Mucosa of descending colon (tissue), 3 donors: ENCODE results near the gene PDLIM7. TPM values are rescaled to one million over a fixed set of nuclear protein-coding genes. Genes with fewer than 3 reads are reported as not detected.
A peak's percentile ranks its signal among the peaks of the same experiment; 100 is the strongest.

Experiments used
- ATAC-seq: fragments of 200-7000 bp; cut with Tn5 transposase; one replicate; pipeline ENCODE4 v1.9.1; 2020; ENCODE audit warnings: mild to moderate bottlenecking, moderate library complexity
- DNase-seq, 3 donors: peaks; one replicate each; pipeline ENCODE4 v3.0.0-alpha.2; 2020
- H3K36me3 ChIP-seq: fragments of 200-600 bp; one replicate; pipeline ENCODE4 v1.8.0; 2021; ENCODE audit warnings: low read depth, mild to moderate bottlenecking
- H3K4me1 ChIP-seq: fragments of 200-600 bp; one replicate; pipeline ENCODE4 v1.8.0; 2021; ENCODE audit warnings: low read depth, mild to moderate bottlenecking
- H3K4me3 ChIP-seq: fragments of 200-600 bp; one replicate; pipeline ENCODE4 v1.8.0; 2021; ENCODE audit warnings: mild to moderate bottlenecking
- H3K9me3 ChIP-seq: fragments of 200-600 bp; one replicate; pipeline ENCODE4 v1.8.0; 2021; ENCODE audit warnings: mild to moderate bottlenecking
- intact Hi-C, 2 donors: fragments of 100-400 bp; cut with DNase I in 1 of 2; cut with micrococcal nuclease in 1 of 2; formaldehyde crosslinking; loops; one replicate each; pipeline versions ENCODE4 v1.11.0 to v1.11.1; 2022; cut with DNase I, micrococcal nuclease
- total RNA-seq, 3 donors: library from RNA; stranded (reverse); fragmentation: NEBNext Ultra II Directional in 2 of 3; extraction: Animal tissue kit (Norgen Biotek cat#: 25700) in 2 of 3; gene quantifications; one replicate each; pipeline versions ENCODE4 v1.2.1 to v1.2.4, GENCODE V29; 2021 to 2023
- TF ChIP-seq, protein P1 (sequence below): fragments of 200-600 bp; IDR thresholded peaks from one replicate; pipeline ENCODE4 v1.8.0; 2022; ENCODE audit warnings: antibody characterized with exemption, mild to moderate bottlenecking
- donor health status: DM: no; HTN: no; CAD: no; lungs with moderate emphysema.
- donor health status: DM: no; HTN: no; CAD: no.
- donor health status: DM: no; HTN: yes; CAD: no.

PDLIM7 gene
- total RNA-seq, 3 donors from 2014 or later = 12.9 to 333 (median 54.0) TPM

DNA sequence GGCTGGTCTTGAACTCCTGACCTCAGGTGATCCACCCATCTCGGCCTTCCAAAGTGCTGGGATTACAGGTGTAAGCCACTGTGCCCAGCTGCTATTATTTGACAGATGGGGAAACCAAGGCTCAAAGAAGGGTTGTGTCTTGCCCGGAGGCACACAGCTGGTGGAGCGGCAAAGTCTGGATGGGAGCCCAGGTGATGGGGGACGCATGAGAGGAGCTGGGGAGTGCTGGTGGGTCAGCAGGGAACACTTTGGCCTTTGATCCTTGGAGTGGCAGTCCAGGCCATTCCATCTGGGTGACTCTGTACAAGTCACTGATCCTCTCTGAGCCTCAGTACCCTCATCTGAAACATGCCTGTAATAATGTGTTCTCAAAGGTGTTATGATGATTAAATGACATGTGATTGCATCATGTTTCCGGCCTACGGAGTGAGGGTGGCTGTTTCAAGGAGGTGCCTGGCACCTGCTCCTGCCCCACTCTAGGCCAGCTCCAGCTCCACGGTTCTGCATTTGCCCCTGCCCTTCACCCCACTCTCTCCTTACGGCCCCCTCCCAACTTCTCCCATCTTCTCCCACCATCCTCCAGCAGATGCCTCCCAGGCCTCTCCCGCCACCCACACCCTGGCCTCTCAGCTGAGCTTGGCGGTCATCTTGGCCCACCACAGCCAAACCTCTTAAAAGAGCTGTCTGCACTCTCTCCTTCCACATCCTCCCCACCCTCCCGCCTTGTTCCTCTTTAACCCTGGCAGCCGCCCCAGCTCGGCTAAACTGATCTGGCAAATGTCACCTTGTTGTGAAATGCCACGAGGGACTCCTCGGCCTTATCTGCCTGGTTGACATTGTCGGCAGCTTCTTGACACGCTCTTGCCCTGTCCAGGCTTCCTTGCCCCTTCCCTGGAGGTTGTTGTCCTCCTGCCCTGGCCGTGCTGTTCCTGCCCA, 18.4 kb downstream of the PDLIM7 start:
- peak; percentile 59 to 73 (median 61) for DNase-seq
- intact Hi-C loops = no loop called here
- ATAC-seq = peak; percentile 53
- Histone ChIP-seq H3K4me3 (no peak overlapping the region), H3K9me3 (no peaks in the 10 kb centered on the region), H3K36me3 (no peaks in the 10 kb centered on the region), H3K4me1 (peaks cover 3% of the 10 kb centered on the region)
- TF ChIP-seq, protein P1, sequence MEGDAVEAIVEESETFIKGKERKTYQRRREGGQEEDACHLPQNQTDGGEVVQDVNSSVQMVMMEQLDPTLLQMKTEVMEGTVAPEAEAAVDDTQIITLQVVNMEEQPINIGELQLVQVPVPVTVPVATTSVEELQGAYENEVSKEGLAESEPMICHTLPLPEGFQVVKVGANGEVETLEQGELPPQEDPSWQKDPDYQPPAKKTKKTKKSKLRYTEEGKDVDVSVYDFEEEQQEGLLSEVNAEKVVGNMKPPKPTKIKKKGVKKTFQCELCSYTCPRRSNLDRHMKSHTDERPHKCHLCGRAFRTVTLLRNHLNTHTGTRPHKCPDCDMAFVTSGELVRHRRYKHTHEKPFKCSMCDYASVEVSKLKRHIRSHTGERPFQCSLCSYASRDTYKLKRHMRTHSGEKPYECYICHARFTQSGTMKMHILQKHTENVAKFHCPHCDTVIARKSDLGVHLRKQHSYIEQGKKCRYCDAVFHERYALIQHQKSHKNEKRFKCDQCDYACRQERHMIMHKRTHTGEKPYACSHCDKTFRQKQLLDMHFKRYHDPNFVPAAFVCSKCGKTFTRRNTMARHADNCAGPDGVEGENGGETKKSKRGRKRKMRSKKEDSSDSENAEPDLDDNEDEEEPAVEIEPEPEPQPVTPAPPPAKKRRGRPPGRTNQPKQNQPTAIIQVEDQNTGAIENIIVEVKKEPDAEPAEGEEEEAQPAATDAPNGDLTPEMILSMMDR = no peak

DNA sequence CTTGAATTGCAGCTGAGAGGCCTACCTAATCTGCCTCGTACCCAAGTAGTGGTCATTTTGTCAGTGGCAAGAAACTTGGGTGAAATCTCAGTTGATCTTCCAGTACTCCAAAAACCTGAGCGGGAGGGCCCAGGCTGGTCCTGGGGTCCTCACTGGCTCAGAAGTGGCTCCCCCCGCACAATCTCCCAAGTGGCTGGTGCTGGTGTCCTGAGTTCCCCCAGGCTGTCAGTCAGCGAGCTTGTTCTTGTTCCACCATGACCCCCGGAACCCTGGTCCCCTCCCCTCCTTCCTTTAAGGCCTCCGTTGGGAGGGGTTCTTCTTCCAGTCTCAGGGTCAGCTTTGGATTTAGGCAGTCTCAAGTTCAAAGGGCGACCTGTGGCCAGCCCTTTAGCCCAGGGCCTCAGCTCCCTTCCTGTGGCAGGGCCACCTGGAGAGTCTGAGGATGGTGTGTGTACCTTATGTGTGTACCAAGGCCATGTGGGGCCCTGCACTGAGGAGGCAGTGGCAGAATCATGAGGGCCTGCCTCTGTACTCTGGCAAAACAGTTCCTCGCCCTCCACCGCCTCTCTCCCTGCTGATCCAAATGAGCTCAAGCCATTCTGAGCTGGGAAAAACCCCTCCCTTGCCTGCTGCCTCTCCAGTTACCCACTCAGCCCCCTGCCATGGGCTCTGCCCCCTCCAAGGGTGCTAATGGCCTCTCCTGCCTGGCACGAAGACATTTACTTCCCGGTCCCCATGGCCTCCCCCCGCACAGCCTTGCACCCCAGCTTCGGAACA, 19.5 kb downstream of the PDLIM7 start:
- no peaks in the 10 kb centered on the region for H3K9me3 ChIP-seq
- DNase-seq (no peak), ATAC-seq (no peak)
- no peak overlapping the region for H3K4me3 ChIP-seq
- H3K36me3 ChIP-seq = no peaks in the 10 kb centered on the region
- TF ChIP-seq, protein P1 = no peak
- peaks cover 3% of the 10 kb centered on the region for H3K4me1 ChIP-seq
- intact Hi-C loops = no loop called here

DNA sequence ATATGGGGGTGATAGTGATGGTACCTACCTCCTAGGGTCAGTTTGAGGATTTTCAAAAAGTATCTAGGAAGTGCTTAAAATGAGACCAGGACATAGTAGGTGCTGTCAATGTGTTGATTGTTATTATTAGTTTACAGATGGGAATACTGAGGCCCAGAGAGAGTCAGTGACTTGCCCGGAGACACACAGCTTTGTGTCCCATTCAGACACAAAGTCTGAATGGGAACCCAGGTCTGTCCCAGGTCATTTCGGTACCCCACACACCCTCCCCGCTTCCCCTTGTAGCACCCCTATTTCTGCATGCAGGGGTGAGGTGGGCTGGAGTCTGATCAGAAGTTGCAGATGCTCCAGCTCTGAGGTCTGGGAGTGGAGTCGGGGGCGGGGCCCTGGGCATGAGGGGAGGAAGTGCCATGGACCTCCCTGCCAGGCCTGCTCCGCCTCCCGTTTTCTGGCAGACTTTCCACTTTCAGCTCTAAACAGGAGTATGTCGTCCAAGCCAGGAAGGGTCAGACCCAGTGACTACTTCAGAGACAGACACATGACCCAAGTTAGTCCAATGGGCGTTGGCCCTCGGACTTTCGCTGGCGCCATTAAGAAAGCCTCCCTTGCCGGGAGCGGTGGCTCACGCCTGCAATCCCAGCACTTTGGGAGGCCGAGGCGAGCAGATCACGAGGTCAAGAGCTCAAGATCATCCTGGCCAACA, 20.7 kb downstream of the PDLIM7 start:
- intact Hi-C loops = no loop called here
- ATAC-seq (no peak), DNase-seq (peak in 2 of 3 donors; percentile 44 to 54)
- H3K4me1 ChIP-seq = peaks cover 12% of the 10 kb centered on the region
- TF ChIP-seq, protein P1 = no peak
- no peaks in the 10 kb centered on the region for H3K9me3 ChIP-seq
- no peak overlapping the region for H3K4me3 ChIP-seq
- H3K36me3 ChIP-seq = no peaks in the 10 kb centered on the region

DNA sequence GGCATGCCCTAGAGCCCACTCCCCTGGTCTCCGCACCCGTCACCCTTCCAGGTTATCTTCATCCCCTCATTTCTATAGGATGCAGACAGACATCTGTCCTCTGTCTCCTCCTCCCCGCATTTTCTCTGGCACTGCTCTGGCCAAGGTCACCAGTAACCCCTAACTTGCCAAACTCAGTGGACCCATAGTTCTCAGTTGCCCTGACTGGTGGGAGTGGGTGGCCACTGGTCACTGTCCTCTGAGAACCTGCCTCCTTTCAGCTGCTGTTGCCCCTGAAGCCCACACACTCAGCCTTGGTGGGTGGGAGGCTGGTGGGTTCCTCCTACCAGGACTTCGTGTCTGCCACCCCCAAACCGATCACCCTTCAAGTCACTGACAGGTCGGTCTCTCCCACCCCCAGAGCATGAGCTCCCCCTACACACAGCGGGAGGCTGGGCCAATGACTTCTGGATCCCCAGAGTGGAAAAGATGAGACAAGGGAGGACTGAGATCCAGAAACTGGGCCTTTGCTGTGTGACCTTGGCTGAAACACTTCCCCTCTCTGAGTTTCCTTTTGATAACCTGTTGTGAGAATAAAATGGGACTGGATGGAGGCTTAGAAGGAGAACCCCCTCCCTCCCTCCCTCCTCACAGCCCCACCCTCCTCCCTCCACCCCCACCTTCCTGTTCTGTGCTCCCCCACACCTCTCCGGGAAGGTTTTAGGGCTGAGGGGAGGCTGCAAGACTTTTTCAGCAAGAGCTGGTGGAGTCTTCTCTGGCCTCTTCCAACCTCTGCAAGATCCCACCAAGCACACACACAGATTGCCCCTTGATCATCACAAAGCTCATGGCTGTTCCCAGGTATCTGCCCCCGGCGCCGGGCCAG, 21.6 kb downstream of the PDLIM7 start:
- intact Hi-C loops = no loop called here
- DNase-seq (no peak), ATAC-seq (no peak)
- no peak overlapping the region for H3K4me3 ChIP-seq
- no peaks in the 10 kb centered on the region for H3K36me3 ChIP-seq
- H3K9me3 ChIP-seq = no peaks in the 10 kb centered on the region
- TF ChIP-seq, protein P1 = no peak
- H3K4me1 ChIP-seq = peaks cover 14% of the 10 kb centered on the region
